HepG2 (cell line): ENCODE data around the gene ABHD4. TPM values are rescaled to one million over a fixed set of nuclear protein-coding genes. Genes with fewer than 3 reads are reported as not detected.

Source experiments
- ARID2 ChIP-seq: sonication (generic); formaldehyde crosslinking; IDR thresholded peaks from 2 replicates; pipeline ENCODE4 v1.8.1; 2022; ENCODE audit warnings: mild to moderate bottlenecking, missing genetic modification reagents, borderline replicate concordance
- DNMT1 ChIP-seq: sonication (generic); formaldehyde crosslinking; IDR thresholded peaks from 2 replicates; pipeline ENCODE4 v1.5.1; 2020; ENCODE audit warnings: mild to moderate bottlenecking, missing genetic modification reagents
- GATA4 ChIP-seq: sonication (generic); IDR thresholded peaks from 2 replicates; pipeline ENCODE4 v1.6.1; 2016; ENCODE audit warnings: antibody characterized with exemption, low read depth, borderline replicate concordance
- IKZF4 ChIP-seq: sonication (generic); formaldehyde crosslinking; IDR thresholded peaks from 2 replicates; pipeline ENCODE4 v1.5.1; 2020; ENCODE audit warnings: borderline replicate concordance, mild to moderate bottlenecking, low read depth, missing genetic modification reagents; ENCODE audit errors: not compliant biosample characterization
- MTA1 ChIP-seq: sonication (generic); formaldehyde crosslinking; IDR thresholded peaks from 2 replicates; pipeline ENCODE4 v1.4.0; 2020; ENCODE audit warnings: missing genetic modification reagents, mild to moderate bottlenecking, borderline replicate concordance
- PAXIP1 ChIP-seq: sonication (generic); formaldehyde crosslinking; conservative IDR thresholded peaks from 2 replicates; pipeline ENCODE4 v1.4.0; 2020; ENCODE audit warnings: mild to moderate bottlenecking, missing genetic modification reagents, moderate library complexity
- REXO4 ChIP-seq: sonication (generic); formaldehyde crosslinking; IDR thresholded peaks from 2 replicates; pipeline ENCODE4 v1.8.0; 2022; ENCODE audit warnings: missing genetic modification reagents, mild to moderate bottlenecking, borderline replicate concordance
- STAG1 ChIP-seq: sonication (generic); formaldehyde crosslinking; IDR thresholded peaks from 2 replicates; pipeline ENCODE4 v1.4.0; 2020; ENCODE audit warnings: missing genetic modification reagents
- ZC3H4 ChIP-seq: sonication (generic); formaldehyde crosslinking; IDR thresholded peaks from 2 replicates; pipeline ENCODE4 v1.4.0; 2020; ENCODE audit warnings: missing genetic modification reagents, borderline replicate concordance
- ZNF275 ChIP-seq: sonication (generic); formaldehyde crosslinking; IDR thresholded peaks from 2 replicates; pipeline ENCODE4 v1.8.0; 2022; ENCODE audit warnings: missing genetic modification reagents, mild to moderate bottlenecking, inconsistent platforms, borderline replicate concordance
- ZNF292 ChIP-seq: sonication (generic); formaldehyde crosslinking; IDR thresholded peaks from 2 replicates; pipeline ENCODE4 v1.8.1; 2022; ENCODE audit warnings: mild to moderate bottlenecking, low read depth, missing genetic modification reagents, borderline replicate concordance
- ZNF318 ChIP-seq: sonication (generic); formaldehyde crosslinking; IDR thresholded peaks from 2 replicates; pipeline ENCODE4 v1.4.0; 2020; ENCODE audit warnings: mild to moderate bottlenecking, missing genetic modification reagents
- ZNF766 ChIP-seq: sonication (generic); formaldehyde crosslinking; IDR thresholded peaks from 2 replicates; pipeline ENCODE4 v1.5.0; 2020; ENCODE audit warnings: missing genetic modification reagents, borderline replicate concordance
- ZNF776 ChIP-seq: sonication (generic); formaldehyde crosslinking; IDR thresholded peaks from 2 replicates; pipeline ENCODE4 v1.4.0; 2020; ENCODE audit warnings: mild to moderate bottlenecking, missing genetic modification reagents
- polyA plus RNA-seq, 8 experiments: library from polyadenylated mRNA; depleted of rRNA in 3 of 8; stranded (reverse) in 7 of 8; unstranded in 1 of 8; fragments of >200 nt; fragmentation: Illumina TruSeq in 4 of 8; extraction: Trizol in 4 of 8; gene quantifications; 2 replicates each; pipeline versions ENCODE4 v1.2.1 to v1.2.3, GENCODE V29; 2011 to 2016; ENCODE audit warnings: low read depth in 4 of 8, missing spikeins in 1 of 8, mixed read lengths in 1 of 8; ENCODE audit not compliant: insufficient read depth in 1 of 8
- total RNA-seq, 5 experiments: library from RNA; depleted of rRNA; stranded (reverse); fragments of >200 nt; fragmentation: Illumina TruSeq; extraction: Trizol; gene quantifications; 2 replicates each; pipeline ENCODE4 v1.2.3, GENCODE V29; 2016; ENCODE audit warnings: low read depth in 1 of 5

The ABHD4 gene
- total and polyA plus RNA-seq, 2 of the 13 experiments (the other 11 are each of a cell fraction or from before 2014, with no cell fraction given): 16.1 to 47.5 TPM

GRCh38 chr14:22589096-22589839 is 8.8 kb upstream of the ABHD4 start, which contains the start of gene DAD1 (continued):
- TF ChIP-seq GATA4: 0 out of 2 replicates have a peak, but pooled peaks have one; percentile 35
- 0 out of 2 replicates have a peak, but pooled peaks have one; percentile 9 for TF ChIP-seq ARID2 (CRISPR knock-in tag)
- TF ChIP-seq MTA1: no peak
- TF ChIP-seq REXO4 (CRISPR knock-in tag): no peak
- TF ChIP-seq PAXIP1 (CRISPR knock-in tag): peak; percentile 70
- TF ChIP-seq ZNF275 (CRISPR knock-in tag): peak; percentile 45; the same call in 1 of the 2 replicates
- peak; percentile 76; the same call in 1 of the 2 replicates for TF ChIP-seq ZNF318
- no peak for TF ChIP-seq STAG1 (CRISPR knock-in tag)
- peak; percentile 34; the same call in 1 of the 2 replicates for TF ChIP-seq ZNF292 (CRISPR knock-in tag)
- TF ChIP-seq ZNF766 (CRISPR knock-in tag): no peak; the same call in 1 of the 2 replicates
- TF ChIP-seq IKZF4: peak; percentile 46
- TF ChIP-seq ZC3H4: no peak
- TF ChIP-seq DNMT1 (CRISPR knock-in tag): no peak; the same call in none of the 2 replicates
- peak; percentile 22 for TF ChIP-seq ZNF776 (CRISPR knock-in tag)
